H1 (cell line): ENCODE measurements around the gene MBP. TPM values are rescaled to one million over a fixed set of nuclear protein-coding genes. Genes with fewer than 3 reads are reported as not detected.

Source experiments
- CTCF ChIA-PET: fragments of 300-600 bp; sonication (Branson Sonifier 250); formaldehyde crosslinking; loops from one replicate; lab custom pipeline; 2021; ENCODE audit not compliant: partially characterized antibody; lab: Charles Lee
- POLR2A ChIA-PET: fragments of 300-600 bp; sonication (Branson Sonifier 250); formaldehyde crosslinking; loops from one replicate; lab custom pipeline; 2021; ENCODE audit warnings: inconsistent platforms; ENCODE audit not compliant: partially characterized antibody; lab: Charles Lee
- DNase-seq, 2 experiments: peaks; one replicate each; pipeline versions ENCODE4 v3.0.0 to v3.0.0-alpha.2; 2010 to 2022; ENCODE audit warnings: low spot score in 2 of 2, low read depth in 1 of 2, mixed read lengths in 1 of 2
- FAIRE-seq: peaks from 2 replicates; lab custom pipeline; 2011; peaks lifted over from hg19 to GRCh38; lab: Jason Lieb, UNC
- H2AFZ ChIP-seq: 2 replicates; pipeline ENCODE4 v1.8.1; 2012; ENCODE audit warnings: low read length, inconsistent platforms
- H2AK5ac ChIP-seq: 2 replicates; pipeline ENCODE4 v1.6.1; 2013; ENCODE audit warnings: low read depth, low read length
- H2BK120ac ChIP-seq: replicated peaks from 2 replicates; pipeline ENCODE3; 2013; ENCODE audit warnings: low read depth, low read length, inconsistent platforms
- H2BK12ac ChIP-seq: 2 replicates; pipeline ENCODE4 v1.6.1; 2013; ENCODE audit warnings: low read depth, low read length
- H2BK15ac ChIP-seq: 2 replicates; pipeline ENCODE4 v1.6.1; 2013; ENCODE audit warnings: low read length
- H2BK20ac ChIP-seq: 2 replicates; pipeline ENCODE4 v1.6.1; 2013; ENCODE audit warnings: low read length
- H2BK5ac ChIP-seq: 2 replicates; pipeline ENCODE4 v1.6.1; 2013; ENCODE audit warnings: low read depth, low read length
- H3K14ac ChIP-seq: 2 replicates; pipeline ENCODE4 v1.6.1; 2013; ENCODE audit warnings: inconsistent platforms; ENCODE audit not compliant: insufficient read length
- H3K18ac ChIP-seq: 2 replicates; pipeline ENCODE4 v1.6.1; 2013; ENCODE audit warnings: low read length; ENCODE audit errors: extremely low read depth
- H3K23ac ChIP-seq: 2 replicates; pipeline ENCODE4 v1.6.1; 2013; ENCODE audit warnings: inconsistent platforms; ENCODE audit not compliant: insufficient read length
- H3K23me2 ChIP-seq: 2 replicates; pipeline ENCODE4 v1.6.1; 2013; ENCODE audit warnings: low read depth, low read length
- H3K27ac ChIP-seq: 2 replicates; pipeline ENCODE4 v1.6.1; 2011; ENCODE audit warnings: low read depth, low read length, inconsistent platforms
- H3K27me3 ChIP-seq, 4 experiments: replicated peaks in 1 of 4; 1 replicate in 1 of 4; 2 replicates in 3 of 4; pipeline versions ENCODE4 v1.6.1 to v1.8.1; 2011 to 2013; ENCODE audit warnings: low read length in 3 of 4, mild to moderate bottlenecking in 3 of 4, inconsistent platforms in 2 of 4, mixed read lengths in 2 of 4, moderate library complexity in 1 of 4; ENCODE audit not compliant: control insufficient read depth in 3 of 4, insufficient read depth in 3 of 4; ENCODE audit errors: extremely low read depth in 1 of 4
- H3K36me3 ChIP-seq, 4 experiments: 2 replicates each; pipeline versions ENCODE4 v1.6.1 to v1.8.1; 2011 to 2013; ENCODE audit warnings: mild to moderate bottlenecking in 4 of 4, low read length in 3 of 4, moderate library complexity in 2 of 4, control low read depth in 1 of 4, inconsistent platforms in 1 of 4; ENCODE audit not compliant: insufficient read depth in 4 of 4, control insufficient read depth in 2 of 4
- H3K4ac ChIP-seq: replicated peaks from 2 replicates; pipeline ENCODE3; 2013; ENCODE audit warnings: low read length, low read depth, mixed read lengths, inconsistent platforms; ENCODE audit not compliant: insufficient read length
- H3K4me1 ChIP-seq, 4 experiments: replicated peaks in 1 of 4; 1 replicate in 1 of 4; 2 replicates in 3 of 4; pipeline versions ENCODE4 v1.6.1 to v1.8.1; 2011 to 2013; ENCODE audit warnings: low read length in 3 of 4, inconsistent platforms in 2 of 4, mixed read lengths in 1 of 4; ENCODE audit not compliant: insufficient read depth in 4 of 4, control insufficient read depth in 3 of 4
- H3K4me2 ChIP-seq, 2 experiments: 2 replicates each; pipeline versions ENCODE4 v1.6.1 to v1.8.1; 2011 to 2013; ENCODE audit warnings: low read depth in 2 of 2, low read length in 2 of 2, control low read depth in 1 of 2, inconsistent platforms in 1 of 2, mild to moderate bottlenecking in 1 of 2; ENCODE audit not compliant: insufficient read depth in 1 of 2
- H3K4me3 ChIP-seq, 4 experiments: fragments of 200-600, 300-600 bp in 1 of 4; sonication (generic), shearing (Covaris generic), sonication (Bioruptor Twin) in 1 of 4; 2 replicates each; pipeline versions ENCODE4 v1.5.1 to v1.8.1; 2011 to 2016; ENCODE audit warnings: low read length in 4 of 4, low read depth in 3 of 4, control low read depth in 2 of 4, inconsistent platforms in 2 of 4, mild to moderate bottlenecking in 2 of 4, mixed read lengths in 1 of 4, moderate library complexity in 1 of 4; ENCODE audit not compliant: insufficient read depth in 2 of 4; ENCODE audit errors: extremely low read depth in 1 of 4
- H3K56ac ChIP-seq: replicated peaks from 2 replicates; pipeline ENCODE3; 2013; ENCODE audit warnings: low read depth, mild to moderate bottlenecking, mixed read lengths, low read length, inconsistent platforms; ENCODE audit not compliant: insufficient read length
- H3K79me1 ChIP-seq: 2 replicates; pipeline ENCODE4 v1.6.1; 2013; ENCODE audit warnings: low read depth, low read length, control low read depth
- H3K79me2 ChIP-seq, 2 experiments: 2 replicates each; pipeline versions ENCODE4 v1.6.1 to v1.8.1; 2012 to 2013; ENCODE audit warnings: low read length in 2 of 2, mild to moderate bottlenecking in 2 of 2, inconsistent platforms in 1 of 2; ENCODE audit not compliant: insufficient read depth in 2 of 2, control insufficient read depth in 1 of 2
- H3K9ac ChIP-seq, 4 experiments: replicated peaks in 1 of 4; 1 replicate in 1 of 4; 2 replicates in 3 of 4; pipeline versions ENCODE4 v1.6.1 to v1.8.1; 2011 to 2013; ENCODE audit warnings: low read depth in 3 of 4, low read length in 3 of 4, control low read depth in 2 of 4, mild to moderate bottlenecking in 2 of 4, moderate library complexity in 2 of 4, inconsistent platforms in 1 of 4; ENCODE audit errors: extremely low read depth in 1 of 4
- H3K9me3 ChIP-seq, 2 experiments: 2 replicates each; pipeline versions ENCODE4 v1.6.1 to v1.8.1; 2012 to 2013; ENCODE audit warnings: mild to moderate bottlenecking in 2 of 2, moderate library complexity in 2 of 2, control low read depth in 1 of 2, inconsistent platforms in 1 of 2, low read depth in 1 of 2, low read length in 1 of 2, mixed read lengths in 1 of 2; ENCODE audit not compliant: insufficient read depth in 2 of 2
- H4K20me1 ChIP-seq, 2 experiments: replicated peaks in 1 of 2; 2 replicates each; pipeline versions ENCODE3 to v1.8.1; 2011 to 2013; ENCODE audit warnings: inconsistent platforms in 2 of 2, low read length in 2 of 2, mild to moderate bottlenecking in 1 of 2; ENCODE audit not compliant: insufficient read depth in 2 of 2, control insufficient read depth in 1 of 2
- H4K5ac ChIP-seq: 2 replicates; pipeline ENCODE4 v1.6.1; 2013; ENCODE audit warnings: low read length, low read depth, mixed read lengths, inconsistent platforms; ENCODE audit not compliant: insufficient read length
- H4K8ac ChIP-seq: 2 replicates; pipeline ENCODE4 v1.8.0; 2013; ENCODE audit warnings: mild to moderate bottlenecking, moderate library complexity, low read length, inconsistent platforms; ENCODE audit not compliant: insufficient read depth; ENCODE audit errors: extremely low read depth
- H4K91ac ChIP-seq: replicated peaks from 2 replicates; pipeline ENCODE3; 2013; ENCODE audit warnings: low read length, mixed read lengths, inconsistent platforms; ENCODE audit not compliant: insufficient read length
- ATF3 ChIP-seq: IDR thresholded peaks from 2 replicates; pipeline ENCODE4 v1.6.1; 2011; ENCODE audit warnings: low read depth, mild to moderate bottlenecking, low read length; ENCODE audit not compliant: insufficient read depth
- CBX8 ChIP-seq: fragments of 300-800, 300-1000 bp; sonication (generic); IDR thresholded peaks from 2 replicates; pipeline ENCODE4 v1.7.1; 2016; ENCODE audit warnings: low read depth, low read length, borderline replicate concordance
- CTCF ChIP-seq, 3 experiments: IDR thresholded peaks; 1 replicate in 2 of 3; 2 replicates in 1 of 3; pipeline versions ENCODE4 v1.5.1 to v1.6.1; 2011; ENCODE audit warnings: low read length in 3 of 3, mild to moderate bottlenecking in 3 of 3, inconsistent platforms in 2 of 3, low read depth in 1 of 3, moderate library complexity in 1 of 3; ENCODE audit not compliant: insufficient read depth in 1 of 3; ENCODE audit errors: control extremely low read depth in 1 of 3
- EZH2 ChIP-seq: fragments of 200-600 bp; sonication (generic); IDR thresholded peaks from 2 replicates; pipeline ENCODE4 v1.7.1; 2012; ENCODE audit warnings: low read depth, mild to moderate bottlenecking, moderate library complexity, low read length, inconsistent platforms; ENCODE audit not compliant: severe bottlenecking
- PHF8 ChIP-seq: fragments of 200-600 bp; sonication (generic); conservative IDR thresholded peaks from 2 replicates; pipeline ENCODE4 v1.7.1; 2012; ENCODE audit warnings: low read depth, mild to moderate bottlenecking, inconsistent platforms, low read length, moderate library complexity
- RBBP5 ChIP-seq: IDR thresholded peaks from 2 replicates; pipeline ENCODE4 v1.7.1; 2012; ENCODE audit warnings: low read depth, mild to moderate bottlenecking, inconsistent platforms, low read length, moderate library complexity, borderline replicate concordance
- SAP30 ChIP-seq: fragments of 300-600 bp; sonication (generic); IDR thresholded peaks from 2 replicates; pipeline ENCODE4 v1.7.1; 2012; ENCODE audit warnings: low read length, moderate library complexity, mild to moderate bottlenecking, inconsistent platforms; ENCODE audit not compliant: insufficient read depth, insufficient replicate concordance
- SIRT6 ChIP-seq: IDR thresholded peaks from one replicate; pipeline ENCODE4 v1.7.1; 2012; ENCODE audit warnings: low read length, inconsistent platforms
- TAF1 ChIP-seq: IDR thresholded peaks from 2 replicates; pipeline ENCODE4 v1.6.1; 2011; ENCODE audit warnings: mild to moderate bottlenecking, low read depth, low read length
- WGBS, 2 experiments: shearing (Covaris generic) in 1 of 2; methylation state at CpG; one replicate each; pipeline versions ENCODE4 v1.1.6 to v1.1.7; 2013 to 2015; ENCODE audit warnings: low lambda C conversion rate in 2 of 2, mixed read lengths in 2 of 2, inconsistent platforms in 1 of 2, low coverage in 1 of 2, missing lambda C conversion rate in 1 of 2; ENCODE audit not compliant: insufficient replicate concordance in 2 of 2, insufficient coverage in 1 of 2, insufficient read length in 1 of 2; ENCODE audit errors: extremely low coverage in 1 of 2, missing lambda C conversion rate in 1 of 2; 5-methylcytosine and 5-hydroxymethylcytosine counted together
- polyA plus RNA-seq, 7 experiments: library from polyadenylated mRNA; depleted of rRNA in 3 of 7; stranded (reverse) in 5 of 7; unstranded in 2 of 7; fragments of >200 nt in 5 of 7; fragments of 200-250 nt in 2 of 7; gene quantifications; 1 replicate in 5 of 7; 2 replicates in 1 of 7; 4 replicates in 1 of 7; pipeline versions ENCODE4 v1.2.1 to v1.2.3, GENCODE V29; 2011 to 2013; ENCODE audit warnings: missing spikeins in 2 of 7, mixed read lengths in 2 of 7
- total RNA-seq: library from RNA; stranded (reverse); fragmentation: NEBNext Ultra II Directional; extraction: Animal tissue kit (Norgen Biotek cat#: 25700); gene quantifications from 2 replicates; pipeline ENCODE4 v1.2.1, GENCODE V29; 2021

Gene MBP
- total and polyA plus RNA-seq, 2 of the 8 experiments (the other 6 are each of a cell fraction or from before 2014, with no cell fraction given) = 7.7 to 19.2 TPM

- Histone ChIP-seq H3K79me2 (no peaks in the 10 kb centered on the region), H3K56ac (no peak overlapping the region), H3K9ac (no peak overlapping the region), H3K18ac (no peak overlapping the region), H2AFZ (no peak overlapping the region), H2BK15ac (no peak overlapping the region), H3K27ac (no peak overlapping the region), H3K14ac (no peak overlapping the region), H3K23me2 (peaks cover 16% of the 10 kb centered on the region; the same call in 1 of the 2 replicates), H2BK20ac (no peak overlapping the region), H2BK12ac (no peak overlapping the region), H3K27me3 (peaks cover under 1 to 28% (median 18%) of the 10 kb centered on the region in 4 experiments; a peak in 6 of 7 replicates), H3K4ac (no peak overlapping the region), H2BK120ac (no peak overlapping the region), H3K79me1 (no peaks in the 10 kb centered on the region), H3K36me3 (no peaks in the 10 kb centered on the region), H3K9me3 (no peaks in the 10 kb centered on the region), H3K4me2 (no peak overlapping the region), H4K20me1 (no peaks in the 10 kb centered on the region), H3K4me3 (no peak overlapping the region), H3K23ac (no peak overlapping the region), H4K5ac (no peak overlapping the region), H3K4me1 (peaks cover 0 to 11% (median 5%) of the 10 kb centered on the region in 4 experiments; a peak in 3 of 7 replicates), H4K91ac (no peak overlapping the region), H4K8ac (no peak overlapping the region), H2BK5ac (no peak overlapping the region), H2AK5ac (no peak overlapping the region)
- WGBS, 2 experiments = 85% methylated on average over 7 of the region's 8 CpGs; no CpG with 5 or more reads in 1 of the 2 experiments
- ChIA-PET POLR2A (no interaction called here), CTCF (interaction anchor here (1.0 to 1.5 kb wide), 3 partner anchors 13 to 135 kb away, joined by 3 to 4 read pairs (median 3); no protein-coding TSS in a partner anchor)
- FAIRE-seq (no peak), DNase-seq (no peak)
- TF ChIP-seq CBX8 (no peak), SAP30 (no peak), TAF1 (no peak), EZH2 (no peak), ATF3 (no peak), SIRT6 (no peak), PHF8 (no peak), RBBP5 (no peak), CTCF (IDR thresholded peaks at IDR 0.05; ENCODE audit: control extremely low read depth in 1 of 3, insufficient read depth in 1 of 3, low read depth in 1 of 3, low read length in 3 of 3) (no peak)
Observed at GRCh38 chr18:77136076-77136718, 3.6 kb upstream of the MBP start.
